C4-2B (cell line): ENCODE data around the gene TANC2.

ENCODE experiments used
- ZFX ChIP-seq: fragments of 450-650 bp; IDR thresholded peaks from 2 replicates; pipeline ENCODE4 v1.6.1; 2017
- TF ChIP-seq, protein P1 (sequence below): fragments of 450-650 bp; conservative IDR thresholded peaks from 2 replicates; pipeline ENCODE4 v1.5.1; 2017; ENCODE audit warnings: mild to moderate bottlenecking

DNA sequence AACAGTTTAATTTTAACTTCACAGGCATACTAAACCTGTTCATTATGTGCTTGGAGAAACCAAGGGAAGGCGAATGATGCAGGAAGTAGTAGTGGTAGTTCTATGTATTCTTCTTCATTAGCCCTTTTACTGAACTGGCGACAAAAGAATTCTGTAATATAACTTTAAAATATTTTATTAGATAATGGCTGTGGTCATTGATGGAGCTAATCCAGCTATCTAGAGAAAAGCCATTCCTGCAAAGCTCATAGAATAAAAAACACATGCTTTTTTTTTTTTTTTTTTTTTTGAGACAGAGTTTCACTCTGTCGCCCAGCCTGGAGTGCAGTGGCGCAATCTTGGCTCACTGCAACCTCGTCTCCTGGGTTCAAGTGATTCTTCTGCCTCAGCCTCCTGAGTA lies 23.5 kb downstream of the TANC2 start:
- TF ChIP-seq, protein P1, sequence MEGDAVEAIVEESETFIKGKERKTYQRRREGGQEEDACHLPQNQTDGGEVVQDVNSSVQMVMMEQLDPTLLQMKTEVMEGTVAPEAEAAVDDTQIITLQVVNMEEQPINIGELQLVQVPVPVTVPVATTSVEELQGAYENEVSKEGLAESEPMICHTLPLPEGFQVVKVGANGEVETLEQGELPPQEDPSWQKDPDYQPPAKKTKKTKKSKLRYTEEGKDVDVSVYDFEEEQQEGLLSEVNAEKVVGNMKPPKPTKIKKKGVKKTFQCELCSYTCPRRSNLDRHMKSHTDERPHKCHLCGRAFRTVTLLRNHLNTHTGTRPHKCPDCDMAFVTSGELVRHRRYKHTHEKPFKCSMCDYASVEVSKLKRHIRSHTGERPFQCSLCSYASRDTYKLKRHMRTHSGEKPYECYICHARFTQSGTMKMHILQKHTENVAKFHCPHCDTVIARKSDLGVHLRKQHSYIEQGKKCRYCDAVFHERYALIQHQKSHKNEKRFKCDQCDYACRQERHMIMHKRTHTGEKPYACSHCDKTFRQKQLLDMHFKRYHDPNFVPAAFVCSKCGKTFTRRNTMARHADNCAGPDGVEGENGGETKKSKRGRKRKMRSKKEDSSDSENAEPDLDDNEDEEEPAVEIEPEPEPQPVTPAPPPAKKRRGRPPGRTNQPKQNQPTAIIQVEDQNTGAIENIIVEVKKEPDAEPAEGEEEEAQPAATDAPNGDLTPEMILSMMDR, result no peak
- TF ChIP-seq ZFX, result no peak
